ENCODE measurements around the gene SLC7A9. TPM values are rescaled to one million over a fixed set of nuclear protein-coding genes. Genes with fewer than 3 reads are reported as not detected.

SLC7A9 gene
- polyA plus RNA-seq, 2 of the 4 experiments (the other 2 are of a cell fraction) = 0.50 to 0.62 TPM

DNA sequence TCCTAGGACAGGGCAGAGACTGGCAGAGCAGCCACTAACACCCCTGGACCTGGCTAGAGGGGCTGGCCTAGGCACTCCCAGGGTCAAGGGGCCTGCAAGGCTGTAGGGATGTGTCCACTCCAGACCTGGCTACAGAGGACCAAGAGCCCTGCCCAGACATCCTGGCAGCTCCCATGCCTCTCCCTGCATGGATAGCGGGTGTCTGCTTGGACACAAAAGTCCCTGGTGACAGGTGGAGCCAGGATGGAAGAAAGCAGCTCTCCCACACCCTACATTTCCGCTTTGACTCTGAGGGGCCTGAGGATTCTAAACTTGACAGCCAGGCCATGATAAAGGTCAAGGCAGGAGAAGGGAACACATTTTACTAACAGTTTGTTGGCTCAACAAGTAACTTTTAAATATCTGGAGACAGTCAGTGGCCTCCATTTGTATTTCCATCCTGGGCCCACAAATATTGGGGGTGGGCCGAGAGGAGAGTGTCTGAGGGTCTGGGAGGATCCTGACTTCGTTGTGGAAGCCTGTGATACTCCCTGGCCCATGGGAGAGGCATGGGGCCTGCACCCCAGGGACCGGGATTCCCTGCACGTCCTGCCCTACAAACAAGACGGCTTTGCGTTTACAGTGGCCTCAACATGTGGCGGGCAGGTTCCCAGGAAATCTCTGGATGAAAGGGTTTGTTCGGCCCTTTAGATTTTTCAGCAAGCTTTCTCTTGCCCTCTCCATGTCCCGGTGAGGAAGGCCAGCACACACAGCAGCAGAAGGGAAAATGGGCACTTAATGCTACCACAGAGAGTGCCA is 19.8 kb upstream of the SLC7A9 start:
- 87% methylated on average over 11 of the region's 11 CpGs for WGBS (ENCODE audit: missing lambda C conversion rate)
- CTCF ChIA-PET = interaction anchor here (1.2 kb wide), 1 partner anchor 14 kb away, joined by 3 read pairs; no protein-coding TSS in a partner anchor
- no peak for FAIRE-seq

GRCh38 chr19:32887572-32888215 is 18.1 kb upstream of the SLC7A9 start:
- Histone ChIP-seq H3K4me2 (no peak overlapping the region), H3K27ac (no peak overlapping the region), H3K4me1 (no peaks in the 10 kb centered on the region), H3K4me3 (no peak overlapping the region), H3K9me3 (peaks cover 19% of the 10 kb centered on the region)
- ChIA-PET POLR2A (no interaction called here), CTCF (interaction anchor here (0.6 kb wide), 1 partner anchor 21 kb away, joined by 4 read pairs; no protein-coding TSS in a partner anchor)
- WGBS (ENCODE audit: missing lambda C conversion rate) = 85% methylated on average over 4 of the region's 4 CpGs
- ATAC-seq (no peak), DNase-seq (ENCODE audit: low read depth in 1 of 2, low spot score in 1 of 2) (no peak), FAIRE-seq (peak; percentile 81)
- no peak for TF ChIP-seq FOXS1 (CRISPR knock-in tag; IDR thresholded peaks at IDR 0.05)
- no peak for TF ChIP-seq NR3C1 (IDR thresholded peaks at IDR 0.05)
- TF ChIP-seq ZNF302 (CRISPR knock-in tag; IDR thresholded peaks at IDR 0.05) = no peak
- no peak for TF ChIP-seq KDM1A (IDR thresholded peaks at IDR 0.05; ENCODE audit: low read depth)
- TF ChIP-seq FOSB (CRISPR knock-in tag; IDR thresholded peaks at IDR 0.05) = no peak
- no peak for TF ChIP-seq EHF (CRISPR knock-in tag; IDR thresholded peaks at IDR 0.05)

More for the DNA sequence above, 19.8 kb upstream of the SLC7A9 start:
- H3K4me3 ChIP-seq = no peak overlapping the region
- H3K9me3 ChIP-seq = peaks cover 25% of the 10 kb centered on the region
- H3K4me2 ChIP-seq = no peak overlapping the region
- POLR2A ChIA-PET = no interaction called here
- TF ChIP-seq MYC (IDR thresholded peaks at IDR 0.05; ENCODE audit: borderline replicate concordance, low read length) = no peak
- TF ChIP-seq TP53 (CRISPR knock-in tag; IDR thresholded peaks at IDR 0.05) = no peak
- no peak for TF ChIP-seq SMC3 (IDR thresholded peaks at IDR 0.05)
- TF ChIP-seq RFX5 (IDR thresholded peaks at IDR 0.05) = no peak
- TF ChIP-seq ATOH8 (CRISPR knock-in tag; IDR thresholded peaks at IDR 0.05; ENCODE audit: low read depth) = no peak
- no peak for TF ChIP-seq ZNF302 (CRISPR knock-in tag; IDR thresholded peaks at IDR 0.05)
- no peak for TF ChIP-seq CBX2 (IDR thresholded peaks at IDR 0.05; ENCODE audit: borderline replicate concordance, low read depth)
- no peak for TF ChIP-seq ZFP36 (IDR thresholded peaks at IDR 0.05; ENCODE audit: borderline replicate concordance, partially characterized antibody)
- no peak for TF ChIP-seq BCL3 (IDR thresholded peaks at IDR 0.05)
- ATAC-seq (no peak; a peak in 1 of 6 replicates), DNase-seq (ENCODE audit: low read depth in 1 of 2, low spot score in 1 of 2) (no peak)
- no peaks in the 10 kb centered on the region for H3K4me1 ChIP-seq
- H3K27ac ChIP-seq = no peak overlapping the region

DNA sequence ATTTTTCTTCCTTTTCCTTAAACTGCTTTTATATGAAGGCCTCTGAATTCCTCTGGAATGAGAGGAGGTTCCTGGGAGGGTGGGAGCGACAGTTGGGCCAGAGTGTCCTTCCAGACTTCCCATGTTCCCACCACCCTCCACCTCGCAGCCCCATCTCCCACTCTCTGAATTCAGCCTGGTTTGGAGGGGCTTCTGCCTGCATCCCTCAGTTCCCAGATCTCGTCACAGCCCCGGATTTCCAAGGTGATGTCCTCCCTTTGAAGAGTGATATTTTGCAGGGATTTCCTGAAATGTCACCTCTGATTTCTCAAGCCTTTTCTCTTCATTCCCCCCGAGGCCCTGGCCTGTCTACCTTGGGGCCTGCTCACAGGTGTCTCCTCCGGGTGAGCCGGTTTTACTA is 16.7 kb upstream of the SLC7A9 start:
- DNase-seq (ENCODE audit: low read depth in 1 of 2, low spot score in 1 of 2) (no peak), FAIRE-seq (no peak), ATAC-seq (no peak)
- CTCF ChIA-PET = interaction anchor here (0.5 to 1.8 kb wide), 2 partner anchors 14 to 164 kb away, joined by 3 to 5 read pairs; no protein-coding TSS in a partner anchor
- no peak overlapping the region for H3K27ac ChIP-seq
- H3K4me1 ChIP-seq = no peaks in the 10 kb centered on the region
- no peak overlapping the region for H3K4me2 ChIP-seq
- H3K9me3 ChIP-seq = peaks cover 4% of the 10 kb centered on the region
- POLR2A ChIA-PET = no interaction called here
- TF ChIP-seq TP53 (CRISPR knock-in tag; IDR thresholded peaks at IDR 0.05) = no peak
- TF ChIP-seq CBX8 (IDR thresholded peaks at IDR 0.05) = no peak
- TF ChIP-seq RCOR1 (IDR thresholded peaks at IDR 0.05; ENCODE audit: low read depth, low read length) = no peak
- TF ChIP-seq GATA3 (IDR thresholded peaks at IDR 0.05; ENCODE audit: borderline replicate concordance) = no peak
- no peak for TF ChIP-seq PHF8 (IDR thresholded peaks at IDR 0.05; ENCODE audit: borderline replicate concordance, low read depth)
- no peak for TF ChIP-seq RFX5 (IDR thresholded peaks at IDR 0.05)
- TF ChIP-seq, protein P1, sequence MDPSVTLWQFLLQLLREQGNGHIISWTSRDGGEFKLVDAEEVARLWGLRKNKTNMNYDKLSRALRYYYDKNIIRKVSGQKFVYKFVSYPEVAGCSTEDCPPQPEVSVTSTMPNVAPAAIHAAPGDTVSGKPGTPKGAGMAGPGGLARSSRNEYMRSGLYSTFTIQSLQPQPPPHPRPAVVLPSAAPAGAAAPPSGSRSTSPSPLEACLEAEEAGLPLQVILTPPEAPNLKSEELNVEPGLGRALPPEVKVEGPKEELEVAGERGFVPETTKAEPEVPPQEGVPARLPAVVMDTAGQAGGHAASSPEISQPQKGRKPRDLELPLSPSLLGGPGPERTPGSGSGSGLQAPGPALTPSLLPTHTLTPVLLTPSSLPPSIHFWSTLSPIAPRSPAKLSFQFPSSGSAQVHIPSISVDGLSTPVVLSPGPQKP (IDR thresholded peaks at IDR 0.05; ENCODE audit: low read depth, low read length) = no peak
- no peak for TF ChIP-seq ZC3H11A (IDR thresholded peaks at IDR 0.05)
- no peak for TF ChIP-seq SREBF2 (IDR thresholded peaks at IDR 0.05)
- no peak for TF ChIP-seq HOXA7 (CRISPR knock-in tag; IDR thresholded peaks at IDR 0.05)
- TF ChIP-seq HOXB5 (CRISPR knock-in tag; IDR thresholded peaks at IDR 0.05) = no peak
- TF ChIP-seq SMC3 (IDR thresholded peaks at IDR 0.05) = no peak
- TF ChIP-seq, protein P2, sequence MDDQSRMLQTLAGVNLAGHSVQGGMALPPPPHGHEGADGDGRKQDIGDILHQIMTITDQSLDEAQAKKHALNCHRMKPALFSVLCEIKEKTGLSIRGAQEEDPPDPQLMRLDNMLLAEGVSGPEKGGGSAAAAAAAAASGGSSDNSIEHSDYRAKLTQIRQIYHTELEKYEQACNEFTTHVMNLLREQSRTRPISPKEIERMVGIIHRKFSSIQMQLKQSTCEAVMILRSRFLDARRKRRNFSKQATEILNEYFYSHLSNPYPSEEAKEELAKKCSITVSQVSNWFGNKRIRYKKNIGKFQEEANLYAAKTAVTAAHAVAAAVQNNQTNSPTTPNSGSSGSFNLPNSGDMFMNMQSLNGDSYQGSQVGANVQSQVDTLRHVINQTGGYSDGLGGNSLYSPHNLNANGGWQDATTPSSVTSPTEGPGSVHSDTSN (IDR thresholded peaks at IDR 0.05) = no peak
- no peak for TF ChIP-seq ZFP36 (IDR thresholded peaks at IDR 0.05; ENCODE audit: borderline replicate concordance, partially characterized antibody)
- no peak for TF ChIP-seq BCL3 (IDR thresholded peaks at IDR 0.05)
- TF ChIP-seq ZSCAN20 (CRISPR knock-in tag; IDR thresholded peaks at IDR 0.05) = no peak
- no peak for TF ChIP-seq FOSB (CRISPR knock-in tag; IDR thresholded peaks at IDR 0.05)
- no peak for TF ChIP-seq NFE2L2 (conservative IDR thresholded peaks at IDR 0.05; ENCODE audit: low read length)
- no peak for TF ChIP-seq CHD2 (IDR thresholded peaks at IDR 0.05; ENCODE audit: low read length, partially characterized antibody)
- H3K4me3 ChIP-seq = no peak overlapping the region
- 82% methylated on average over 7 of the region's 7 CpGs for WGBS (ENCODE audit: missing lambda C conversion rate)
